Heart left ventricle (tissue), 13 donors: ENCODE measurements around the gene TDRD9.

Experiments used
- POLR2A ChIP-seq, 2 donors: fragments of 450-650 bp; IDR thresholded peaks; one replicate each; pipeline ENCODE4 v1.6.1; 2017; ENCODE audit warnings: antibody characterized with exemption in 2 of 2, mild to moderate bottlenecking in 2 of 2, moderate library complexity in 2 of 2
- TF ChIP-seq, protein P1 (sequence below), 12 donors: fragments of 200-600 bp; sonication (generic) in 4 of 12; IDR thresholded peaks; one replicate each; pipeline versions ENCODE4 v1.5.0 to v1.8.0; 2018 to 2022; ENCODE audit warnings: antibody characterized with exemption in 12 of 12, mild to moderate bottlenecking in 5 of 12
- donor health status: ischemic (EF 13 %, LVEDD 7.1; RV severe dilation, severe dysfunction).
- donor health status: DM: no; HTN: yes; CAD: no.
- donor health status: DM: no; HTN: no; CAD: no.
- donor health status: ischemic (EF 25% LVEDD 6.9; RV normal size, moderate dysfunction).
- donor health status: ischemic (EF 25% LVEDD 5.7; RV mildly dilated, moderate dysfunction).
- donor health status: ischemic (EF 35%, LVEDD 5.7; RV mildly dilated, moderate dysfunction).
- donor health status: nonischemic (EF 11% LVEDD 7.7; RV severe dilation, severe dysfunction).
- donor health status: DM: yes; HTN: yes; CAD: no.
- donor health status: PGD.
- donor health status: ischemic (EF 29% LVEDD 5.4; RV normal size, mild dysfunction).
- donor health status: nonischemic (EF 23%, LVEDD 6.1; RV moderate dilation, normal function).

DNA sequence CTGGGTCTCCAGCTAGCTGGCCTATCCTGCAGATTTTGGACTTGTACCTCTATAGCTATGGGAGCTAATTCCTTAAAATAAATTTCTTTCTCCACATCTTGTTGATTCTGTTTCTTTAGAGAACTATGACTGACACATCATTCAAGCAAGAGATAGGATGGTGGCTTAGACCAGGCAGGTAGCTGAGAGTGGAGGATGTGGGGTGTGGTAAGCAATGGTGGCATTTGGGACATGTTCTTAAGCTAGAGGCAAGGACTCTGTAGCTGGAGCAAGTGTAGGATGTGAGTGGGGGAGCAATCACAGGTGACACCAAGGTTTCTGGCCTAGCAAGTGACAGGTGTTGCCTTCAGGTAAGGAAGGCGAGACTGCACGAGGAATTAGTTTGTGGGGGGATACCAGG lies 6.8 kb downstream of the TDRD9 start:
- TF ChIP-seq, protein P1, sequence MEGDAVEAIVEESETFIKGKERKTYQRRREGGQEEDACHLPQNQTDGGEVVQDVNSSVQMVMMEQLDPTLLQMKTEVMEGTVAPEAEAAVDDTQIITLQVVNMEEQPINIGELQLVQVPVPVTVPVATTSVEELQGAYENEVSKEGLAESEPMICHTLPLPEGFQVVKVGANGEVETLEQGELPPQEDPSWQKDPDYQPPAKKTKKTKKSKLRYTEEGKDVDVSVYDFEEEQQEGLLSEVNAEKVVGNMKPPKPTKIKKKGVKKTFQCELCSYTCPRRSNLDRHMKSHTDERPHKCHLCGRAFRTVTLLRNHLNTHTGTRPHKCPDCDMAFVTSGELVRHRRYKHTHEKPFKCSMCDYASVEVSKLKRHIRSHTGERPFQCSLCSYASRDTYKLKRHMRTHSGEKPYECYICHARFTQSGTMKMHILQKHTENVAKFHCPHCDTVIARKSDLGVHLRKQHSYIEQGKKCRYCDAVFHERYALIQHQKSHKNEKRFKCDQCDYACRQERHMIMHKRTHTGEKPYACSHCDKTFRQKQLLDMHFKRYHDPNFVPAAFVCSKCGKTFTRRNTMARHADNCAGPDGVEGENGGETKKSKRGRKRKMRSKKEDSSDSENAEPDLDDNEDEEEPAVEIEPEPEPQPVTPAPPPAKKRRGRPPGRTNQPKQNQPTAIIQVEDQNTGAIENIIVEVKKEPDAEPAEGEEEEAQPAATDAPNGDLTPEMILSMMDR (IDR thresholded peaks at IDR 0.05): no peak
- TF ChIP-seq POLR2A (IDR thresholded peaks at IDR 0.05): no peak
